GM12873 (cell line): ENCODE results near the gene RIN3.

Source experiments
- TF ChIP-seq, protein P1 (sequence below): IDR thresholded peaks from 2 replicates; pipeline ENCODE4 v1.5.1; 2012; ENCODE audit warnings: low read depth, mild to moderate bottlenecking, moderate library complexity, low read length, control low read depth; ENCODE audit not compliant: insufficient read depth; ENCODE audit errors: missing control alignments

Gene RIN3

DNA sequence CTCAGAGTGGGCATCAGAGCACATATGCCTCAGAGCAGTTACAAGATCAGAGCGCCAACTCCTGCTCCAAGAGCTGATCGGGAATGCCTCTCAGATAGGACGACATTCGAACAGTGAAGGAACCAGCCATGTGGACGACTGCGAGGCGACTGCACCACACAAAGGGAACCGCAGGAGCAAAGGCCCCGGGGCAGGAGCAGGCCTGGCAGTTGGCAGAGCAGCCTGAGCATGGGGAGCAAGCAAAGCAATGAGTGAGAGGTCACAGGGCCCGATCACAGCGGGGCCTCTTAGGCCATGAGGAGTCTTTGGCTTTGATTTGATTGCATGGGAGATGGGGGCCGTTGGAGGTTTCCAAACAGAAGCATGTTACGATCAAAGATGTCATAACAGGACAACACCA is 144.6 kb downstream of the RIN3 start:
- TF ChIP-seq, protein P1, sequence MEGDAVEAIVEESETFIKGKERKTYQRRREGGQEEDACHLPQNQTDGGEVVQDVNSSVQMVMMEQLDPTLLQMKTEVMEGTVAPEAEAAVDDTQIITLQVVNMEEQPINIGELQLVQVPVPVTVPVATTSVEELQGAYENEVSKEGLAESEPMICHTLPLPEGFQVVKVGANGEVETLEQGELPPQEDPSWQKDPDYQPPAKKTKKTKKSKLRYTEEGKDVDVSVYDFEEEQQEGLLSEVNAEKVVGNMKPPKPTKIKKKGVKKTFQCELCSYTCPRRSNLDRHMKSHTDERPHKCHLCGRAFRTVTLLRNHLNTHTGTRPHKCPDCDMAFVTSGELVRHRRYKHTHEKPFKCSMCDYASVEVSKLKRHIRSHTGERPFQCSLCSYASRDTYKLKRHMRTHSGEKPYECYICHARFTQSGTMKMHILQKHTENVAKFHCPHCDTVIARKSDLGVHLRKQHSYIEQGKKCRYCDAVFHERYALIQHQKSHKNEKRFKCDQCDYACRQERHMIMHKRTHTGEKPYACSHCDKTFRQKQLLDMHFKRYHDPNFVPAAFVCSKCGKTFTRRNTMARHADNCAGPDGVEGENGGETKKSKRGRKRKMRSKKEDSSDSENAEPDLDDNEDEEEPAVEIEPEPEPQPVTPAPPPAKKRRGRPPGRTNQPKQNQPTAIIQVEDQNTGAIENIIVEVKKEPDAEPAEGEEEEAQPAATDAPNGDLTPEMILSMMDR, result no peak

DNA sequence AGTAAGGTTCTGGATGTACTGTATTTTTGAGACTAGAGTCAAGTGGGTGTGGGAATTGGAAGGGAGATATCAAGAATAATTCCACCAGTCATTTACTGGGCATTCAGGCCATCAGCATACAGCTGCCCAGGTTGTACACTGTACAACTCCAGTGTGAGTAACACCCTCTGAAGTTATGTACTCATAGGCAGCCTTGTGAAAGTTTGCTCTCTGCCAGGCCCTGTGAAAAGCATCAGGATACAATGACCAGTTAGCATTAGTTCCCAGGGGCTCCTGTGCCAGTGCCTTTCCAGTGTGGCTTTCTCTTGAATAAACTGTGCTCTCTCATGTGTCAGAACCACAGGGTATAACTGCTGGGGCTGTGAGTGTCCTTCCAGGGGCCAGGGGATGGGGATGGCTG is 145.1 kb downstream of the RIN3 start:
- TF ChIP-seq, protein P1, result no peak

DNA sequence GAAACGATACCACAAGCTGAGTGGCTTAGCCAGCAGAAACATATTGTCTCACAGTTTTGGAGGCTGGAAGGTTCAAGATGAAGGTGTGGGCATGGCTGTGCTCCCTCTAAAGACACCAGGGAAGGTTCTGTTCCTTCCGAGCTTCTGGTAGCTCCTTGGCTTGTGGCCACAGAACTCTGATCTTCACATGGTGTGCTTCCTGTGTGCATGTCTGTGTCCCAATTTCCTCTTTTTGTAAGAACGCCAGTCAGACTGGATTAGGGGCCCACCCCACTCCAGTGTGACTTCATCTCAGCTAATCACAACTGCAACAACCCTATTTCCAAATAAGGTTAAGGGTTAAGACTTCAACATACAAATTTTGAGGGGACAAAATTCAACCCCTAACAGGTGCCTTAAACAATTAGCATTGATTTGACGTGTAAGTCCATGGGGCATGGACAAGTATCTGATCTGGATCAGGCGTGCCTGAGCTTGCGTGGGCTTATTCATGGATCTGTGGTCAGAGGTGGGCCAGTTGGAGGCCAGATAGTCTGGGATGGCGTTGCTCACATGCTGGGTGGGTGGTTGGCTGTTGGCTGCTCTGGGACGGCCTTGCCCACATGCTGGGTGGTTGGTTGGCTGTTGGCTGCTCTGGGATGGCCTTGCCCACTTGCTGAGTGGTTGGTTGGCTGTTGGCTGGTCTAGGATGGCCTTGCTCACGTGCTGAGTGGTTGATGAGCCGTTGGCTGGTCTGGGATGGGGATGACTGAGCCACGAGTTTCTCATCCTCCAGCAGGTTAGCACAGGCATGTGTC is 146.4 kb downstream of the RIN3 start:
- TF ChIP-seq, protein P1, result no peak

DNA sequence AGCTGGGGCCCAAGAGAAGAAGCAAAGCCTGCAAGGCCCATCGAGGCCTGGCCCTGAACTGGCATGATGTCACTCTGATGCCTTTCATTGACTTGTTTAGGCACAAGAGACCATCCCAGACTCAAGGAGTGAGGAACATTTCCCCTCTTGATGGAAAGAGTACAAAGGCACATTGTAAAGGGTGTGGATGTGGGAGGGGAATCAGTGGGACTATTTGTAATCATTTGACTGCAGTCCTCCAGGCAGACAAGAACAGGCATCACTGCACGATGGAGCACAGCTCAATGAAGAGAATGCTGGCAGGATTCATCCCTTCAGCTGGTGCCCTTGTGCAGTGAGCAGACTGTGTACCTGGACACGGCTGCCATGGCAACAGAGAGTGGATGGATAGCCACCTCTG is 147.0 kb downstream of the RIN3 start:
- TF ChIP-seq, protein P1, result no peak

DNA sequence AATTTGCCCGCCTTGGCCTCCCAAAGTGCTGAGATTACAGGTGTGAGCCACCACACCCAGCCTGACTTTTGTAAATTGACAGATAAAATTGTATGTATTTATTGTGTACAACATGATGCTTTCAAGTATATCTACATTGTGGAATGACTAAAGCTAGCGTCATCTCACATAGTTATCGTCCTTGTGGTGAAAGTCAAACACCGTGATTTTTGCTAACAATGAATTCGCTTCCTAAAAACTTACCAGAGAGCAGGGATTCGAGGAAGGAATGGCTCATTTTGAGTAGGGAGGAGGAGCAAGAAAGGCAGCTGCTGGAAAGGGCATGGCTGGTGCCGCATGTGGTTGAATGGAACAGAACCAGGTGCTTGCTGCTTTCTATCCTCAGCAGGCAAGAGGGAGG is 149.5 kb downstream of the RIN3 start:
- TF ChIP-seq, protein P1, result no peak

DNA sequence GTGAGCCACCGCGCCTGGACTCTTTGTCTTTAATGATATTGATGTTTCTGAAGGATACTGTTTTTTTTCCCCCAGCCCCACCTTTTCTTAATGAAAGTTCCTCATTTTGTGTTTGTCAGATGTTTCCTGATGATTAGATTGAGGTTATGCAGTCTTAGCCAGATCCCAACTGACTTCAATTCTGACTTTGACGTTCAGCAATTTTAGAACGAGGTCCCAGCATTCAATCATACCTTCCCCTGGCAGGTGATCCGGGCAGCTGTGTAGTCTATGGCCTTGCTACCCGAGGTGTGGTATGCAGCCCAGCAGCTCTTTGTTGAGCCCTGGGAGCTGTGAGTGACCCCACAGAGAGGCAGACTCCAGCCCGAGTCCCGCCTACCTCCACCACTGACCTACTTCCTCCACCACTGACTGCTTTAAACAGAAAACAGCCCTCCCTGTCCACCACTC is 152.1 kb downstream of the RIN3 start:
- TF ChIP-seq, protein P1, result no peak

DNA sequence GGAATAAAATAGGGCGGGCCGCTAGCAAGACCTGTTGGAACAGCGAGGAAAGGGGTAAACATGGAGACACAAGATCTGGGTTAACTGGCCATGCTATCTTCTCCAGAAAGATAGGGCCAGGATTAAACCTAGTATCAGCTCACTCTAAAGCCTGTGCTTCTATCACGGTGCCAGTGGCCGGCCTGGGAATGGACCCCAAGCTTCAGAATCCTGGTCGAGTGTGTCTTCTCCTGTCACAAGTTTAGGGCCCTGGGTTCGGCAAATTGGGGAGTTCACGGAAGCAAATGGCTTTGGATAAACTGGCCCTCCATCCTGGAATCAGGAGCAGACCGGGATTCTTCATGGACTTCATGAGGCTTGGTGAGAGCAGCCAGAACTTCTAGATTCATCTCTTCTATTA is 152.7 kb downstream of the RIN3 start:
- TF ChIP-seq, protein P1, result no peak
